OCI-LY1 (cell line): Measurements from ENCODE around the gene NUMB.

Experiments used
- H2AFZ ChIP-seq: fragments of 200-600 bp; sonication (generic), shearing (Covaris generic); 2 replicates; pipeline ENCODE4 v1.6.0; 2014; ENCODE audit warnings: antibody characterized with exemption, mild to moderate bottlenecking, low read length
- H3F3A ChIP-seq: fragments of 200-600 bp; sonication (generic), shearing (Covaris generic); 2 replicates; pipeline ENCODE4 v1.6.0; 2014; ENCODE audit warnings: mild to moderate bottlenecking, antibody characterized with exemption, low read length, moderate library complexity; ENCODE audit not compliant: insufficient read depth
- H3K27ac ChIP-seq: fragments of 200-600 bp; sonication (generic); 2 replicates; pipeline ENCODE4 v1.5.1; 2014; ENCODE audit warnings: low read length, mixed run types, mild to moderate bottlenecking, low read depth; ENCODE audit not compliant: poor library complexity, severe bottlenecking
- H3K27me3 ChIP-seq: fragments of 200-600 bp; sonication (generic); 2 replicates; pipeline ENCODE4 v1.6.0; 2014; ENCODE audit warnings: antibody characterized with exemption, mild to moderate bottlenecking, low read length, moderate library complexity; ENCODE audit not compliant: insufficient read depth
- H3K36me3 ChIP-seq: fragments of 200-600 bp; sonication (generic); 2 replicates; pipeline ENCODE4 v1.6.1; 2014; ENCODE audit warnings: mild to moderate bottlenecking, antibody characterized with exemption, low read length, moderate library complexity, mixed read lengths; ENCODE audit not compliant: insufficient read depth
- H3K4me1 ChIP-seq: fragments of 200-600 bp; sonication (generic); 2 replicates; pipeline ENCODE4 v1.5.1; 2014; ENCODE audit warnings: mild to moderate bottlenecking, low read length, moderate library complexity; ENCODE audit not compliant: insufficient read depth, severe bottlenecking
- H3K4me2 ChIP-seq: fragments of 200-600 bp; sonication (generic), shearing (Covaris generic); 2 replicates; pipeline ENCODE4 v1.6.1; 2014; ENCODE audit warnings: low read length
- H3K4me3 ChIP-seq: fragments of 200-600 bp; sonication (generic); 2 replicates; pipeline ENCODE4 v1.5.1; 2014; ENCODE audit warnings: low read length, low read depth, mild to moderate bottlenecking, mixed read lengths; ENCODE audit not compliant: poor library complexity, severe bottlenecking
- H3K79me2 ChIP-seq: fragments of 200-600 bp; shearing (Covaris generic); 2 replicates; pipeline ENCODE4 v1.6.1; 2016; ENCODE audit warnings: mixed run types, low read length, mixed read lengths; ENCODE audit not compliant: insufficient read depth
- H3K9ac ChIP-seq: fragments of 200-600 bp; sonication (generic), shearing (Covaris generic); 2 replicates; pipeline ENCODE4 v1.6.1; 2014; ENCODE audit warnings: mild to moderate bottlenecking, low read length, mixed read lengths
- H3K9me2 ChIP-seq: fragments of 200-600 bp; sonication (generic), shearing (Covaris generic); 2 replicates; pipeline ENCODE4 v1.6.1; 2014; ENCODE audit warnings: low read depth, mild to moderate bottlenecking, low read length, mixed read lengths
- H3K9me3 ChIP-seq: fragments of 200-600 bp; shearing (Covaris generic); 2 replicates; pipeline ENCODE4 v1.6.1; 2014; ENCODE audit warnings: low read length, mixed read lengths
- H4K20me1 ChIP-seq: fragments of 200-600 bp; sonication (generic), shearing (Covaris generic); 2 replicates; pipeline ENCODE4 v1.6.0; 2016; ENCODE audit warnings: mild to moderate bottlenecking, low read length; ENCODE audit not compliant: insufficient read depth
- CTCF ChIP-seq: fragments of 200-600 bp; sonication (generic), shearing (Covaris generic); IDR thresholded peaks from 2 replicates; pipeline ENCODE4 v1.5.1; 2017; ENCODE audit warnings: mild to moderate bottlenecking, antibody characterized with exemption, low read length, moderate library complexity, mixed read lengths
- EZH2 ChIP-seq: fragments of 200-600 bp; sonication (generic), shearing (Covaris generic); IDR thresholded peaks from 2 replicates; pipeline ENCODE4 v1.8.0; 2017; ENCODE audit warnings: borderline replicate concordance, mixed run types, mild to moderate bottlenecking, antibody characterized with exemption, low read length, moderate library complexity, mixed read lengths

Gene NUMB

GRCh38 chr14:73478684-73479083 is 20.3 kb upstream of the NUMB start:
- Histone ChIP-seq H3K9me2 (no peaks in the 10 kb centered on the region), H3K9ac (no peak overlapping the region), H3K79me2 (no peaks in the 10 kb centered on the region), H3K27me3 (no peaks in the 10 kb centered on the region), H3K4me3 (no peak overlapping the region), H3K4me2 (no peak overlapping the region), H3F3A (no peaks in the 10 kb centered on the region), H3K36me3 (no peaks in the 10 kb centered on the region), H3K27ac (no peak overlapping the region), H4K20me1 (no peaks in the 10 kb centered on the region), H3K4me1 (no peaks in the 10 kb centered on the region), H3K9me3 (no peaks in the 10 kb centered on the region), H2AFZ (no peak overlapping the region)
- TF ChIP-seq CTCF (no peak), EZH2 (no peak)

GRCh38 chr14:73477618-73478266 is 19.4 kb upstream of the NUMB start:
- no peak overlapping the region for H3K27ac ChIP-seq
- no peaks in the 10 kb centered on the region for H3K36me3 ChIP-seq
- H4K20me1 ChIP-seq: no peaks in the 10 kb centered on the region
- H3F3A ChIP-seq: no peaks in the 10 kb centered on the region
- H3K4me2 ChIP-seq: no peak overlapping the region
- no peaks in the 10 kb centered on the region for H3K27me3 ChIP-seq
- H3K79me2 ChIP-seq: no peaks in the 10 kb centered on the region
- no peaks in the 10 kb centered on the region for H3K4me1 ChIP-seq
- H3K9ac ChIP-seq: no peak overlapping the region
- H3K9me2 ChIP-seq: no peaks in the 10 kb centered on the region
- TF ChIP-seq EZH2 (no peak), CTCF (no peak)
- H3K4me3 ChIP-seq: no peak overlapping the region
- H3K9me3 ChIP-seq: no peaks in the 10 kb centered on the region
- H2AFZ ChIP-seq: no peak overlapping the region

GRCh38 chr14:73476451-73476931 is 18.1 kb upstream of the NUMB start:
- H3K4me1 ChIP-seq: no peaks in the 10 kb centered on the region
- H3F3A ChIP-seq: no peaks in the 10 kb centered on the region
- no peak overlapping the region for H3K4me2 ChIP-seq
- H3K79me2 ChIP-seq: no peaks in the 10 kb centered on the region
- H3K36me3 ChIP-seq: no peaks in the 10 kb centered on the region
- no peak overlapping the region for H3K9ac ChIP-seq
- H4K20me1 ChIP-seq: no peaks in the 10 kb centered on the region
- no peak overlapping the region for H3K27ac ChIP-seq
- H2AFZ ChIP-seq: no peak overlapping the region
- TF ChIP-seq CTCF (no peak), EZH2 (no peak)
- no peaks in the 10 kb centered on the region for H3K9me2 ChIP-seq
- H3K27me3 ChIP-seq: no peaks in the 10 kb centered on the region
- H3K4me3 ChIP-seq: no peak overlapping the region
- H3K9me3 ChIP-seq: no peaks in the 10 kb centered on the region
